HG02798 (cell line): ENCODE measurements around the gene TAS2R39.
A peak's percentile ranks its signal among the peaks of the same experiment; 100 is the strongest.

Experiments
- ATAC-seq: cut with Tn5 transposase; IDR thresholded peaks from one replicate; pipeline ENCODE4 v1.9.1; 2021; ENCODE audit warnings: mild to moderate bottlenecking; ENCODE audit not compliant: unreplicated experiment, poor library complexity

The TAS2R39 gene

GRCh38 chr7:143214789-143215679, 31.8 kb downstream of the TAS2R39 start:
- peak; percentile 92 for ATAC-seq

- no peak for ATAC-seq
Observed at GRCh38 chr7:143216151-143216550, 32.9 kb downstream of the TAS2R39 start.

GRCh38 chr7:143216686-143217085, 33.5 kb downstream of the TAS2R39 start:
- no peak for ATAC-seq

- no peak for ATAC-seq
Observed at GRCh38 chr7:143217806-143218205, 34.6 kb downstream of the TAS2R39 start.

GRCh38 chr7:143221286-143221685, 38.1 kb downstream of the TAS2R39 start:
- ATAC-seq = no peak

GRCh38 chr7:143221737-143222136, 38.5 kb downstream of the TAS2R39 start, which contains the start of gene TAS2R40:
TAS2R40 (plus strand) TSS chr7:143222037; CDS start chr7:143222079, 42 bp downstream.
- no peak for ATAC-seq

- ATAC-seq = no peak
Observed at GRCh38 chr7:143222782-143223181, 39.6 kb downstream of the TAS2R39 start.

GRCh38 chr7:143223784-143224183, 40.6 kb downstream of the TAS2R39 start:
- no peak for ATAC-seq

- ATAC-seq = no peak
Observed at GRCh38 chr7:143225047-143225446, 41.8 kb downstream of the TAS2R39 start.

DNA sequence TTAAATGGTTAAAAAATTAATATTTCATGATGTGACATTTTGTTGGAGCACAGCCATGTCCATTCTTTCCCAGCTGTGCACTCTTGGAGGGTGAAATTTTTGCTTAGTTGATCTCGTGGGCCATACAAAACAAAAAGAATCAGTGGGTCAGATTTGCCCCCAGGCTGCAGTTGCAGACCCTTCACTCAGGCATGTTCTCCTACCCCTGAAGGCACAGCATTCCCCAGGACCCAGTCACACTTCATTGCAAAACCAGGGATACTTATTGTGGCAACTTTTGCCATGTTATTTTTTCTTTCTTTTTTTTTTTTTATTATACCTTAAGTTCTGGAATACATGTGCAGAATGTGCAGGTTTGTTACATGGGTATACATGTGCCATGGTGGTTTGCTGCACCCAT, 44.6 kb downstream of the TAS2R39 start:
- no peak for ATAC-seq

- ATAC-seq = no peak
Observed at GRCh38 chr7:143229054-143229790, 46.0 kb downstream of the TAS2R39 start.

- ATAC-seq = no peak
Observed at GRCh38 chr7:143230602-143231457, 47.6 kb downstream of the TAS2R39 start.
